Activated T-helper 9 cell treated with anti-CD3 and anti-CD28 coated beads, Interleukin-2, amount 50 U/mL, for 16 hours (primary cell): ENCODE data around the gene CXCR6.
A peak's percentile ranks its signal among the peaks of the same experiment; 100 is the strongest.

ENCODE experiments used
- DNase-seq: peaks from one replicate; pipeline ENCODE4 v3.0.0-alpha.2; 2020; ENCODE audit warnings: low read depth

CXCR6 gene

GRCh38 chr3:45922039-45922326 lies 21.3 kb upstream of the CXCR6 start:
- DNase-seq = no peak

- no peak for DNase-seq
Measured at GRCh38 chr3:45922950-45923590, 20.2 kb upstream of the CXCR6 start.

DNA sequence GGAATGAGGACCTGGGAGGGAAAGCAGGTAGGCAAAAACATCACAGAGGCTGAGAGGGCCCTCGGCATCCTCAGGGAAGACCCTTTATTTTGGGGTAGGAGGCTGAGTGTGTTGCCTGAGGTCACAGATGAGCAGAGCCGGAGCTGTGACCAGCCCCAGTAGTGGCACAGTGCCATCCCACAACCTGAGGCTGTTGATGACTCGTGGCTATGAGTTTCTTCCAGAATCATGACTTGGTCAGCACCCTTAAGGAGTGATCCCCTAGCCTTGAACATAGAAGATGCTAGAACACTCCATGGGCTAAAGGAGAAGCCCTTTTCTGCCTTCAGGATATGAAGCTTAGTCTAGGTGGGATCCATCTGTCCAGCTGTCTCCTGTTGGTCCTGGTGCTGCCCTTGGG lies 19.5 kb upstream of the CXCR6 start:
- DNase-seq = no peak

- DNase-seq = no peak
Measured at GRCh38 chr3:45927881-45928280, 15.4 kb upstream of the CXCR6 start.

- DNase-seq = peak; percentile 50
Measured at GRCh38 chr3:45929042-45929679, 14.1 kb upstream of the CXCR6 start.

GRCh38 chr3:45931496-45931895 lies 11.8 kb upstream of the CXCR6 start:
- no peak for DNase-seq

DNA sequence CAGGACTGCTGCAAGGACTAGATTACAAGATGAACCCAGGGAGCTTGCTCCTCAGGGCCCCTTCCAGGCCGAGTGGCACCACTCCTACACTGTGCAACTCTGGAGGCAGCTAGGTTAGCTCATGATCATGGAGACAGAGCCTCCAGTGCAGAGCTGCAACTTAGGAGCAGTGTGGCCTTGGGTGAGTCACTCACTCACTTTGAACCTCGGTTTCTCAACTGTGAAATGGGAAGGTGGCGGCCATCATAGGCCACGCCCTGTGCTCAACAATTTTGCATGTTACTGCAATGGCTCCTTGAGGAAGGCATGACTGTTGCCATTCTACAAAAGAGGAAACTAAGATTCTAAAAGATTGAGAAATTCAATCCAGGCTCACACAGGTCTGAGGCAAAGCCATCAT lies 11.2 kb upstream of the CXCR6 start:
- no peak for DNase-seq

GRCh38 chr3:45933591-45933990 lies 9.7 kb upstream of the CXCR6 start:
- no peak for DNase-seq

- DNase-seq = no peak
Measured at GRCh38 chr3:45936261-45936660, 7.0 kb upstream of the CXCR6 start.

GRCh38 chr3:45937206-45938042 lies 5.8 kb upstream of the CXCR6 start:
- DNase-seq = no peak

- DNase-seq = no peak
Measured at GRCh38 chr3:45938043-45938435, 5.2 kb upstream of the CXCR6 start.

DNA sequence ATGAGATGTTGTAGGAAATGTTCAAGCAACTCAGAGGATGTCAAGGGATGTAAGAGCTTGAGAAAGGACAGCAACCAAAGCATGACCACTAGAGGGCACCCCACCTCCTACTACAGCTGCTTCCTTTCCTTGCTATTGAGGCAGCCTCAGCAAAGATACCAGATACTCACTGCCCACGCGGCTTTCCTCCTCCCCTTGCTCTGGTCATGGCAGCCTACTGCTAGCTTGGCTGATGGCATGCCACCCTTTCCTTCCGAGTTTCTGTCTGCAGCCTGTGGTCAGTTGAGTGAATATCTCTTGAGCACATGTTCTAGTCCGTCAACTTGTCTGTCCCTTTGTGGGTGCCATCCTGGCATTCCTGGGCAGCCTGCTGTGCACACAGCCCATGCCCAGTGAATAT lies 4.4 kb upstream of the CXCR6 start:
- DNase-seq = peak; percentile 77

- no peak for DNase-seq
Measured at GRCh38 chr3:45939341-45939771, 3.9 kb upstream of the CXCR6 start.

GRCh38 chr3:45940004-45940780 lies 3.1 kb upstream of the CXCR6 start:
- no peak for DNase-seq

- DNase-seq = no peak
Measured at GRCh38 chr3:45940781-45941365, 2.4 kb upstream of the CXCR6 start.

DNA sequence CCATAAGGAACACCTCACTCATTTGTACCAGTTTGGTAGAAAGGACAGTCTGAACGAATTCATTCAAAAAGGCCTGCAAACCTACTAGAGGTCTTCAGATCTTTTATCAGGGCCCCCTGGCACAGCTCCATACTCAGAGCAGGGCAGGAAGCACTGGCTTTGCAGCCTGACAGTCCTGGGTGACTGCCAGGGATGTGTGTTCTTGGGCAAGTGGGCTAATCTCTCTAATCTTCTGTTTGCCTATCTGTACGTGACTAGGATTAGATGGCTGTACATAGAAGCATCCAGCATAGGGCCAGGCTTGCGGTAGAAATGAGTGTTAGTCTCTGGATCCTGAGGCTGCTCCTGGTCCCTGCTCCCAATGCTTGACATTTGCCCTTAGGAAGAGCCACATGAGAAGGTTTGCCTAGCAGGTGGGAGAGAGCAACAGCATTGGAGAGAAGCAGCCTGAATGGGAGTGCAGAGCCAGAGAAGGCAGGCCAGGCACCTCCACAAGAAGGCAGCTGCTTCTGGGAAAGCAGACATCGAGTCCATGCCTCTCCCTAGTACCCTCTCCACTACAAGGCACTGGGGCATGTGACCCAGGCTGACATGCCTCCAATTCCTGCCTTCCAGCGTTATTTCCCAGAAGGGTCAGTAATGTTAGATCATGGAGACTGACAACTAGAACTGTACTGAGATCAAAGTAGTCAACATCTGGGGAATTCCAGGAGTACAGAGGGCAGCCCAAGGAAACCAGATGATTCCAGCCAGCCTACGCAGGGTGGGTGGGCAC lies 1.0 kb upstream of the CXCR6 start:
- no peak for DNase-seq

DNA sequence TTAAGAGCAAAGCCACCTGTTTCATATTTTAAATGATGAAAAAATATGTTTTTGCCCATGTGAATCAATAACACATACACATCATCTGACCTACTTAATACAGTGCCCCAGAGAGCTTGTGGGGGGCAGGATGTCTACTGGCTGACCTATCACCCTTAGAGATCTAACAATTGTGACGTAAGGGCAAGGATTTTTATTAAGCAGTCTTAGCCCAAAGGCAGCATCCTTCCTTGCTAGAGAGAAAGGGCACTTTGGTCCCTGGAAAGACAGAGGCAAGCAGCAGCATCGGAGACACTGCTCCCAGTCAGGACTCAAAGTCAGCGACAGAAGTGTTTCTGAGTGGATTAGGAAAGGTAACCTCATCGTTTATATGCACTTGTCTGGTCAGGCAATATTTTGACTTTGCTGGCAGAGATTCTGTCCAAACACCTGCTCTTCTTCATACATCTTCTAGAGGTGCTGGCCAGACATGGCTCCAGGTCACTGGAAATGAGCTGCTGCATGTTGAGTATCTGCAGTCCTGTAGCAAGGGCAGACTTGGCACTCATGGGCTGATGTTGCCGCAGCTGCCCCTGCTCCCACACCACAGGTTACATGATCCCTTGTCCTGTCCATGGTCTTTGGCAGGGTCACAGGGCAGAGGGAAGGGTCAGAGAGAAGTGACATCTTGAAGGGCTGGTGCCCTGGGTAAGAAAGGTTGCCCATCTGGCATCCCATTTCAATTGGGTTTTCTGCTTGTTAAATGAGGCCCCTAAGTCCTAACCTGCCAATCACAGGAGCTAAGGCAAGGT lies 1.8 kb downstream of the CXCR6 start:
- DNase-seq = no peak

GRCh38 chr3:45946307-45946706 lies 3.0 kb downstream of the CXCR6 start:
- no peak for DNase-seq

- no peak for DNase-seq
Measured at GRCh38 chr3:45946875-45947274, 3.6 kb downstream of the CXCR6 start.

DNA sequence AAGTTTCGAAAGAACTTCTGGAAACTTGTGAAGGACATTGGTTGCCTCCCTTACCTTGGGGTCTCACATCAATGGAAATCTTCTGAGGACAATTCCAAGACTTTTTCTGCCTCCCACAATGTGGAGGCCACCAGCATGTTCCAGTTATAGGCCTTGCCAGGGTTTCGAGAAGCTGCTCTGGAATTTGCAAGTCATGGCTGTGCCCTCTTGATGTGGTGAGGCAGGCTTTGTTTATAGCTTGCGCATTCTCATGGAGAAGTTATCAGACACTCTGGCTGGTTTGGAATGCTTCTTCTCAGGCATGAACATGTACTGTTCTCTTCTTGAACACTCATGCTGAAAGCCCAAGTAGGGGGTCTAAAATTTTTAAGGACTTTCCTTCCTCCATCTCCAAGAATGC lies 4.1 kb downstream of the CXCR6 start:
- DNase-seq = no peak
